HG03565 (cell line): ENCODE measurements around the gene MAP3K8.
A peak's percentile ranks its signal among the peaks of the same experiment; 100 is the strongest.

Experiments
- ATAC-seq: cut with Tn5 transposase; IDR thresholded peaks from one replicate; pipeline ENCODE4 v1.9.1; 2021; ENCODE audit warnings: mild to moderate bottlenecking, moderate library complexity; ENCODE audit not compliant: unreplicated experiment

The MAP3K8 gene

GRCh38 chr10:30433730-30434272 lies at the start of gene MAP3K8:
TSS of gene MAP3K8 (plus strand) at chr10:30434184. CDS start at chr10:30438939, 4,755 bp downstream.
- ATAC-seq: peak; percentile 41

- ATAC-seq: no peak
These were observed 49.2 kb upstream of the MAP3K8 start for GRCh38 chr10:30384701-30385201.

GRCh38 chr10:30386801-30387588 lies 47.0 kb upstream of the MAP3K8 start:
- no peak for ATAC-seq

- no peak for ATAC-seq
These were observed 46.2 kb upstream of the MAP3K8 start for GRCh38 chr10:30387646-30388243.

GRCh38 chr10:30389543-30389942 lies 44.4 kb upstream of the MAP3K8 start:
- no peak for ATAC-seq

GRCh38 chr10:30390207-30390606 lies 43.8 kb upstream of the MAP3K8 start:
- no peak for ATAC-seq

GRCh38 chr10:30391266-30391665 lies 42.7 kb upstream of the MAP3K8 start:
- ATAC-seq: no peak

GRCh38 chr10:30392564-30392990 lies 41.4 kb upstream of the MAP3K8 start:
- ATAC-seq: peak; percentile 64

- no peak for ATAC-seq
These were observed 37.7 kb upstream of the MAP3K8 start for GRCh38 chr10:30396293-30396692.

GRCh38 chr10:30396698-30397097 lies 37.3 kb upstream of the MAP3K8 start:
- no peak for ATAC-seq

GRCh38 chr10:30398193-30398592 lies 35.8 kb upstream of the MAP3K8 start:
- no peak for ATAC-seq

GRCh38 chr10:30398788-30399187 lies 35.2 kb upstream of the MAP3K8 start:
- ATAC-seq: peak; percentile 59

GRCh38 chr10:30403494-30403893 lies 30.5 kb upstream of the MAP3K8 start:
- ATAC-seq: no peak

GRCh38 chr10:30404540-30404939 lies 29.4 kb upstream of the MAP3K8 start:
- ATAC-seq: no peak

GRCh38 chr10:30411263-30411662 lies 22.7 kb upstream of the MAP3K8 start:
- no peak for ATAC-seq

- no peak for ATAC-seq
These were observed 21.1 kb upstream of the MAP3K8 start for GRCh38 chr10:30412901-30413300.

GRCh38 chr10:30413996-30414576 lies 19.9 kb upstream of the MAP3K8 start:
- ATAC-seq: no peak

GRCh38 chr10:30415593-30415992 lies 18.4 kb upstream of the MAP3K8 start:
- no peak for ATAC-seq

- no peak for ATAC-seq
These were observed 16.7 kb upstream of the MAP3K8 start for GRCh38 chr10:30417301-30417700.

GRCh38 chr10:30420266-30420665 lies 13.7 kb upstream of the MAP3K8 start:
- ATAC-seq: peak; percentile 71

GRCh38 chr10:30420766-30421165 lies 13.2 kb upstream of the MAP3K8 start:
- peak; percentile 16 for ATAC-seq
